A673 (cell line): ENCODE results near the gene SVBP. TPM values are rescaled to one million over a fixed set of nuclear protein-coding genes. Genes with fewer than 3 reads are reported as not detected.
A peak's percentile ranks its signal among the peaks of the same experiment; 100 is the strongest.

Experiments
- BruUV-seq: library from RNA; stranded (reverse); fragments of 400-500 nt; replicated peaks from 2 replicates; lab custom pipeline; 2021; lab: Mats Ljungman, UMichigan
- CTCF ChIA-PET: fragments of 300-600 bp; sonication (Branson Sonifier 250); formaldehyde crosslinking; loops from one replicate; lab custom pipeline; 2022; ENCODE audit warnings: antibody characterized with exemption; lab: Charles Lee
- POLR2A ChIA-PET: fragments of 300-600 bp; sonication (Branson Sonifier 250); formaldehyde crosslinking; loops from one replicate; lab custom pipeline; 2022; ENCODE audit warnings: antibody characterized with exemption; ENCODE audit not compliant: low non-redundant PET; lab: Charles Lee
- DNase-seq: peaks from one replicate; pipeline ENCODE4 v3.0.0-alpha.2; 2015; ENCODE audit warnings: low spot score
- H3K27ac ChIP-seq: fragments of 200-600 bp; sonication (generic); 2 replicates; pipeline ENCODE4 v1.5.1; 2016; ENCODE audit warnings: mixed run types, low read depth, mild to moderate bottlenecking, mixed read lengths, antibody characterized with exemption, low read length; ENCODE audit not compliant: poor library complexity, severe bottlenecking
- H3K27me3 ChIP-seq: fragments of 200-600 bp; sonication (generic); replicated peaks from 2 replicates; pipeline ENCODE4 v1.6.1; 2017; ENCODE audit warnings: mixed run types, low read depth, mild to moderate bottlenecking, mixed read lengths, antibody characterized with exemption, low read length; ENCODE audit not compliant: insufficient read depth, poor library complexity
- H3K36me3 ChIP-seq: fragments of 200-600 bp; sonication (generic); 2 replicates; pipeline ENCODE4 v1.6.1; 2016; ENCODE audit warnings: mixed run types, mild to moderate bottlenecking, mixed read lengths, antibody characterized with exemption, low read length; ENCODE audit not compliant: insufficient read depth, poor library complexity, severe bottlenecking
- H3K4me1 ChIP-seq: fragments of 200-600 bp; sonication (generic); 2 replicates; pipeline ENCODE4 v1.6.1; 2017; ENCODE audit warnings: mixed run types, mild to moderate bottlenecking, mixed read lengths, antibody characterized with exemption, low read length; ENCODE audit not compliant: insufficient read depth, poor library complexity, severe bottlenecking
- H3K4me3 ChIP-seq: fragments of 200-600 bp; sonication (generic); 2 replicates; pipeline ENCODE4 v1.5.1; 2016; ENCODE audit warnings: low read depth, mixed run types, mild to moderate bottlenecking, mixed read lengths, low read length; ENCODE audit not compliant: poor library complexity, severe bottlenecking
- H3K9me3 ChIP-seq: fragments of 200-600 bp; sonication (generic); 2 replicates; pipeline ENCODE4 v1.6.1; 2016; ENCODE audit warnings: mixed run types, low read depth, mild to moderate bottlenecking, mixed read lengths, antibody characterized with exemption, low read length; ENCODE audit not compliant: poor library complexity, severe bottlenecking
- EZH2 ChIP-seq: fragments of 200-600 bp; sonication (generic); IDR thresholded peaks from 2 replicates; pipeline ENCODE4 v1.6.1; 2017; ENCODE audit warnings: borderline replicate concordance, low read depth, mild to moderate bottlenecking, mixed read lengths, antibody characterized with exemption, low read length; ENCODE audit not compliant: poor library complexity, severe bottlenecking
- intact Hi-C: fragments of 100-400 bp; cut with micrococcal nuclease; formaldehyde crosslinking; loops from one replicate; pipeline ENCODE4 v1.10.0; 2022; ENCODE audit not compliant: unreplicated experiment
- total RNA-seq: library from RNA; stranded (reverse); gene quantifications from 2 replicates; pipeline ENCODE4 v1.2.3, GENCODE V29; 2021
- TF ChIP-seq, protein P1 (sequence below): fragments of 300-800, 200-600 bp; sonication (generic); conservative IDR thresholded peaks from 2 replicates; pipeline ENCODE4 v1.5.1; 2017; ENCODE audit warnings: low read depth, mild to moderate bottlenecking, antibody characterized with exemption, low read length, moderate library complexity, mixed read lengths

The SVBP gene
- total RNA-seq, 1 experiment from 2014 or later, result 50.8 TPM

DNA sequence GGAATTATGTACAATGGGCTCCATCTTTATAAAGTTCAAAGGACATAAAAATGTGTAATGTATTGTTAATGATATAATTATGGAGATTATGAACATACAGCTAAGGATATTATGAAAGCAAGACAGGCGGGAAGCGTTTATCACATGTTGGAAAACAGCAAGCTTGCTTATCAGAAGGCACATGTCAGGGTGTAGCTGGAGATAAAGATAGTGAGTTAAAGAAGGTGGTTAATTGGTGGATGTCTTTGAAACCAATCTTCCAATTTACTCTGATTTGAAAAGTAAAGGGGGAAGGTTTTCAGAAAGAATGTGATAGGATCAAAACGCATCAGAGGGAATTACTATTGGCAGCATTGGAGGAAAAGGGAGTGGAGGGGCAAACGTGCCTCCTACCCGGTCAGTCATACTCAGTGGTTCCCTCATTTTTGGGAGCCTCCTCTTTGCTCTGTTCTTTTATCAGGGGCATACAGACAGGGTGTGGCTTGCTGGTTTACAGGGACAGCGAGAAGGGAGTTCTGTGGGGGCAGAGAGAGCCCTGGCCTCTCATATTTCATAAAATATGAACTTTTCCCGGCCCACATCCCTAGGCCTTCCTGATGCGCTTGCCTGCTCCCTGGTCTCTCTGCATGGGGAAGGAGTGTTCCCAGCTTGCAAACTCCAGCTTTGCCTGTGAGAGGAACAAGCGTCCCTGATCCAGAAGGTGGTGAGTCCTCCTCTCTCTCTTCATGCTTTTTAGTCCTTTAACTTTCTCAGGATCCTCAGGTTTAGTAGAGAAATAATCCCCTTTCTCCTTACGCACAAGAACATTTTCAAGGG is 8.0 kb upstream of the SVBP start:
- intact Hi-C loops, result no loop called here
- ChIA-PET CTCF (no interaction called here), POLR2A (no interaction called here)
- Histone ChIP-seq H3K27ac (no peak overlapping the region), H3K27me3 (no peaks in the 10 kb centered on the region), H3K4me1 (peaks cover 29% of the 10 kb centered on the region), H3K9me3 (no peaks in the 10 kb centered on the region), H3K36me3 (no peaks in the 10 kb centered on the region), H3K4me3 (no peak overlapping the region)
- no TSS peak for BruUV-seq
- no peak for DNase-seq
- no peak for TF ChIP-seq EZH2
- TF ChIP-seq, protein P1, sequence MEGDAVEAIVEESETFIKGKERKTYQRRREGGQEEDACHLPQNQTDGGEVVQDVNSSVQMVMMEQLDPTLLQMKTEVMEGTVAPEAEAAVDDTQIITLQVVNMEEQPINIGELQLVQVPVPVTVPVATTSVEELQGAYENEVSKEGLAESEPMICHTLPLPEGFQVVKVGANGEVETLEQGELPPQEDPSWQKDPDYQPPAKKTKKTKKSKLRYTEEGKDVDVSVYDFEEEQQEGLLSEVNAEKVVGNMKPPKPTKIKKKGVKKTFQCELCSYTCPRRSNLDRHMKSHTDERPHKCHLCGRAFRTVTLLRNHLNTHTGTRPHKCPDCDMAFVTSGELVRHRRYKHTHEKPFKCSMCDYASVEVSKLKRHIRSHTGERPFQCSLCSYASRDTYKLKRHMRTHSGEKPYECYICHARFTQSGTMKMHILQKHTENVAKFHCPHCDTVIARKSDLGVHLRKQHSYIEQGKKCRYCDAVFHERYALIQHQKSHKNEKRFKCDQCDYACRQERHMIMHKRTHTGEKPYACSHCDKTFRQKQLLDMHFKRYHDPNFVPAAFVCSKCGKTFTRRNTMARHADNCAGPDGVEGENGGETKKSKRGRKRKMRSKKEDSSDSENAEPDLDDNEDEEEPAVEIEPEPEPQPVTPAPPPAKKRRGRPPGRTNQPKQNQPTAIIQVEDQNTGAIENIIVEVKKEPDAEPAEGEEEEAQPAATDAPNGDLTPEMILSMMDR, result no peak

DNA sequence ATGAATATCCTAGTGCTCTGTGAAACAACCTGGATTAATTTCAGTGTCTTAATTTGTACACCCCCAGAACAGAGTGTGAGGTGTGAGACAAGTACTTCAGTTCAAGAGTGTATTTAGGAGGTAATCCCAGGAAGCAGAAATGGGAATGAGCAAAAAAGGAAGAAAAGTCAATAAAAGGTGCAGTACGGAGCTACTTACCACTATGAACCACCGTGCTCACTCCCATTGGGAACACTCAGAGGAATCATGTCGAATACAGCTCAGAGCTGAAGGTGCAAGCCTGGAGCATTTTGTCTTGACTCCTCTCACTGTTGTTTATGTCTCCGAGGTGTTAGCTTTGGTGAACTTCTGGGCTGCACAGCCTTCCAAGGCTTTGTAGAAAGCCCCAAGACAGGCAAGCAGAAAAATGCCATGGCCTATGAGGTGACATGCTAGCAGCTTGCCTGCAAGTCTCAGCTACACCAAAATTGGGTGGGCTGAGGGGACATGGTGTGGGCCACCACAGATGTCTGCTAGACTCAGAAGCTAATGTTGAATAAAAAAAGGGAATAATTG is 7.4 kb upstream of the SVBP start:
- no peak overlapping the region for H3K4me3 ChIP-seq
- TF ChIP-seq, protein P1, result no peak
- TF ChIP-seq EZH2, result no peak
- H3K36me3 ChIP-seq, result no peaks in the 10 kb centered on the region
- peaks cover 30% of the 10 kb centered on the region for H3K4me1 ChIP-seq
- H3K27ac ChIP-seq, result no peak overlapping the region
- no peak for DNase-seq
- intact Hi-C loops, result no loop called here
- BruUV-seq, result no TSS peak
- no peaks in the 10 kb centered on the region for H3K9me3 ChIP-seq
- no peaks in the 10 kb centered on the region for H3K27me3 ChIP-seq
- POLR2A ChIA-PET, result no interaction called here
- CTCF ChIA-PET, result no interaction called here

DNA sequence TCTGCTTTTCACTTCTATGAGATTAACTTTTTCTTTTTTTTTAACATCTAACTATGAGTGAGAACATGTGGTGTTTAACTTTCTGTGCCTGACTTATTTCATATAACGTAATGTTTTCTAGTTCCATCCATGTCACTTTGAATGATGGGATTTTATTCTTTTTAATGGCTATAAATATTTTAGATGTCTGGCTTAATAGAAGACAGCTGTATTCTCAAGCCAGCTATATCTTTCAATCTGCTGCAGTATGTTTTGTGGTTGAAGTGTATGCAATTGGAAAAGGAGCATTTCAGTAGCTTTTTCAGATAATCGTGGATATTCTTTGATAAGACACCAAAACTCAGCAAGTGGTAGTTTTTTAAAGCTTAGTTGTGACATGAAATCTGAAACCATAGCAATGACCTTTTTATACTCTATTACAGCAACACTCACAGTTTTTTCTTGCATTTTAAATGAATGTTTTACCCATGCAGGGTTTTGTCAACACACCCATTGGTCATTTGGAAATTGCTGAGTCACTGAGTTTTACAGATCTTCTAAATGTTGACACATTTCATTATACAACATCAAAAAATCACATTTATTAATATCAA is 5.7 kb upstream of the SVBP start:
- intact Hi-C loops, result no loop called here
- CTCF ChIA-PET, result no interaction called here
- TF ChIP-seq EZH2, result no peak
- TF ChIP-seq, protein P1, result no peak

More for the DNA sequence above, 5.7 kb upstream of the SVBP start:
- H3K36me3 ChIP-seq, result no peaks in the 10 kb centered on the region
- no peaks in the 10 kb centered on the region for H3K9me3 ChIP-seq
- peaks cover 35% of the 10 kb centered on the region for H3K4me1 ChIP-seq
- POLR2A ChIA-PET, result no interaction called here
- H3K4me3 ChIP-seq, result no peak overlapping the region
- peak overlapping the region; percentile 55 for H3K27ac ChIP-seq
- no TSS peak for BruUV-seq
- peak; percentile 66 for DNase-seq
- no peaks in the 10 kb centered on the region for H3K27me3 ChIP-seq
